ENCODE measurements around the gene KCNAB1.

KCNAB1 gene

GRCh38 chr3:156209631-156210335 lies 89.4 kb downstream of the KCNAB1 start:
- Histone ChIP-seq H2AK5ac (ENCODE audit: low read length, severe bottlenecking) (no peak overlapping the region), H4K8ac (ENCODE audit: low read length) (no peak overlapping the region), H2BK12ac (ENCODE audit: low read length in 2 of 2) (no peak overlapping the region), H3K9ac (ENCODE audit: low read length) (no peak overlapping the region), H2BK15ac (ENCODE audit: low read depth, poor library complexity, severe bottlenecking) (no peak overlapping the region), H3K4me2 (ENCODE audit: low read length, poor library complexity, severe bottlenecking) (no peak overlapping the region), H2BK5ac (ENCODE audit: low read depth, low read length, poor library complexity, severe bottlenecking) (no peak overlapping the region), H3K4me3 (ENCODE audit: insufficient read depth in 1 of 2, low read depth in 1 of 2, low read length in 2 of 2) (no peak overlapping the region), H4K91ac (ENCODE audit: low read length) (no peak overlapping the region), H3K9me3 (ENCODE audit: control insufficient read depth, low read length) (no peaks in the 10 kb centered on the region), H3K79me1 (replicated peaks; ENCODE audit: low read length, poor library complexity, severe bottlenecking) (no peaks in the 10 kb centered on the region), H3K4me1 (ENCODE audit: control insufficient read depth, insufficient read depth, low read depth, low read length) (no peaks in the 10 kb centered on the region), H2AFZ (ENCODE audit: low read depth, low read length) (no peak overlapping the region), H3K27me3 (ENCODE audit: control insufficient read depth in 1 of 2, insufficient read depth in 1 of 2, low read length in 2 of 2) (no peaks in the 10 kb centered on the region), H3K14ac (ENCODE audit: low read length in 2 of 2) (no peak overlapping the region), H3K4ac (ENCODE audit: low read depth in 1 of 2, low read length in 2 of 2) (no peak overlapping the region), H3K36me3 (ENCODE audit: control insufficient read depth in 1 of 2, insufficient read depth in 2 of 2, low read depth in 1 of 2, low read length in 2 of 2) (no peaks in the 10 kb centered on the region), H3K23ac (ENCODE audit: low read length in 2 of 2) (no peak overlapping the region), H2BK120ac (ENCODE audit: low read depth, low read length) (no peak overlapping the region), H3K18ac (ENCODE audit: low read depth in 1 of 2, low read length in 2 of 2) (no peak overlapping the region), H3K27ac (ENCODE audit: low read length, poor library complexity, severe bottlenecking) (no peak overlapping the region)
- DNase-seq = no peak
- WGBS = 82% methylated on average over 3 of the region's 4 CpGs

- Histone ChIP-seq H2BK15ac (ENCODE audit: low read depth, poor library complexity, severe bottlenecking) (no peak overlapping the region), H3K4me1 (ENCODE audit: control insufficient read depth, insufficient read depth, low read depth, low read length) (no peaks in the 10 kb centered on the region), H3K9me3 (ENCODE audit: control insufficient read depth, low read length) (no peaks in the 10 kb centered on the region), H3K27ac (ENCODE audit: low read length, poor library complexity, severe bottlenecking) (no peak overlapping the region), H3K4me3 (ENCODE audit: insufficient read depth in 1 of 2, low read depth in 1 of 2, low read length in 2 of 2) (no peak overlapping the region), H3K23ac (ENCODE audit: low read length in 2 of 2) (no peak overlapping the region), H2BK12ac (ENCODE audit: low read length in 2 of 2) (no peak overlapping the region), H2AFZ (ENCODE audit: low read depth, low read length) (no peak overlapping the region), H2BK5ac (ENCODE audit: low read depth, low read length, poor library complexity, severe bottlenecking) (no peak overlapping the region), H3K9ac (ENCODE audit: low read length) (no peak overlapping the region), H3K4me2 (ENCODE audit: low read length, poor library complexity, severe bottlenecking) (no peak overlapping the region), H3K14ac (ENCODE audit: low read length in 2 of 2) (no peak overlapping the region), H2AK5ac (ENCODE audit: low read length, severe bottlenecking) (no peak overlapping the region), H4K91ac (ENCODE audit: low read length) (no peak overlapping the region), H4K8ac (ENCODE audit: low read length) (no peak overlapping the region), H2BK120ac (ENCODE audit: low read depth, low read length) (no peak overlapping the region), H3K79me1 (replicated peaks; ENCODE audit: low read length, poor library complexity, severe bottlenecking) (no peaks in the 10 kb centered on the region), H3K36me3 (ENCODE audit: control insufficient read depth in 1 of 2, insufficient read depth in 2 of 2, low read depth in 1 of 2, low read length in 2 of 2) (no peaks in the 10 kb centered on the region), H3K4ac (ENCODE audit: low read depth in 1 of 2, low read length in 2 of 2) (no peak overlapping the region), H3K18ac (ENCODE audit: low read depth in 1 of 2, low read length in 2 of 2) (no peak overlapping the region), H3K27me3 (ENCODE audit: control insufficient read depth in 1 of 2, insufficient read depth in 1 of 2, low read length in 2 of 2) (no peaks in the 10 kb centered on the region)
- DNase-seq = no peak
- WGBS = 89% methylated on average over 1 of the region's 2 CpGs
Measured at GRCh38 chr3:156211583-156211982, 91.2 kb downstream of the KCNAB1 start.

- Histone ChIP-seq H2BK15ac (ENCODE audit: low read depth, poor library complexity, severe bottlenecking) (no peak overlapping the region), H3K14ac (ENCODE audit: low read length in 2 of 2) (no peak overlapping the region), H2AFZ (ENCODE audit: low read depth, low read length) (no peak overlapping the region), H2BK5ac (ENCODE audit: low read depth, low read length, poor library complexity, severe bottlenecking) (no peak overlapping the region), H3K4me2 (ENCODE audit: low read length, poor library complexity, severe bottlenecking) (no peak overlapping the region), H2AK5ac (ENCODE audit: low read length, severe bottlenecking) (no peak overlapping the region), H3K18ac (ENCODE audit: low read depth in 1 of 2, low read length in 2 of 2) (no peak overlapping the region), H3K9me3 (ENCODE audit: control insufficient read depth, low read length) (no peaks in the 10 kb centered on the region), H3K27ac (ENCODE audit: low read length, poor library complexity, severe bottlenecking) (no peak overlapping the region), H2BK120ac (ENCODE audit: low read depth, low read length) (no peak overlapping the region), H3K4me3 (ENCODE audit: insufficient read depth in 1 of 2, low read depth in 1 of 2, low read length in 2 of 2) (no peak overlapping the region), H3K36me3 (ENCODE audit: control insufficient read depth in 1 of 2, insufficient read depth in 2 of 2, low read depth in 1 of 2, low read length in 2 of 2) (no peaks in the 10 kb centered on the region), H4K8ac (ENCODE audit: low read length) (no peak overlapping the region), H3K9ac (ENCODE audit: low read length) (no peak overlapping the region), H2BK12ac (ENCODE audit: low read length in 2 of 2) (no peak overlapping the region), H3K79me1 (replicated peaks; ENCODE audit: low read length, poor library complexity, severe bottlenecking) (no peaks in the 10 kb centered on the region), H3K27me3 (ENCODE audit: control insufficient read depth in 1 of 2, insufficient read depth in 1 of 2, low read length in 2 of 2) (no peaks in the 10 kb centered on the region), H3K23ac (ENCODE audit: low read length in 2 of 2) (no peak overlapping the region), H3K4ac (ENCODE audit: low read depth in 1 of 2, low read length in 2 of 2) (no peak overlapping the region), H3K4me1 (ENCODE audit: control insufficient read depth, insufficient read depth, low read depth, low read length) (peaks cover 8% of the 10 kb centered on the region), H4K91ac (ENCODE audit: low read length) (no peak overlapping the region)
- DNase-seq = no peak
- 85% methylated on average over 4 of the region's 6 CpGs for WGBS
Measured at GRCh38 chr3:156214676-156215075, 94.3 kb downstream of the KCNAB1 start.

- H4K91ac ChIP-seq (ENCODE audit: low read length) = no peak overlapping the region
- 92% methylated on average over 3 of the region's 3 CpGs for WGBS
- no peak for DNase-seq
Measured at GRCh38 chr3:156215751-156216150, 95.4 kb downstream of the KCNAB1 start.

More at GRCh38 chr3:156215751-156216150, 95.4 kb downstream of the KCNAB1 start:
- Histone ChIP-seq H3K23ac (ENCODE audit: low read length in 2 of 2) (no peak overlapping the region), H3K4me1 (ENCODE audit: control insufficient read depth, insufficient read depth, low read depth, low read length) (peaks cover 8% of the 10 kb centered on the region), H3K14ac (ENCODE audit: low read length in 2 of 2) (no peak overlapping the region), H3K9me3 (ENCODE audit: control insufficient read depth, low read length) (no peaks in the 10 kb centered on the region), H3K9ac (ENCODE audit: low read length) (no peak overlapping the region), H2BK5ac (ENCODE audit: low read depth, low read length, poor library complexity, severe bottlenecking) (no peak overlapping the region), H2AFZ (ENCODE audit: low read depth, low read length) (no peak overlapping the region), H2BK15ac (ENCODE audit: low read depth, poor library complexity, severe bottlenecking) (no peak overlapping the region), H3K4me2 (ENCODE audit: low read length, poor library complexity, severe bottlenecking) (no peak overlapping the region), H3K27ac (ENCODE audit: low read length, poor library complexity, severe bottlenecking) (no peak overlapping the region), H3K36me3 (ENCODE audit: control insufficient read depth in 1 of 2, insufficient read depth in 2 of 2, low read depth in 1 of 2, low read length in 2 of 2) (no peaks in the 10 kb centered on the region), H3K4ac (ENCODE audit: low read depth in 1 of 2, low read length in 2 of 2) (no peak overlapping the region), H2BK120ac (ENCODE audit: low read depth, low read length) (no peak overlapping the region), H2AK5ac (ENCODE audit: low read length, severe bottlenecking) (no peak overlapping the region), H3K27me3 (ENCODE audit: control insufficient read depth in 1 of 2, insufficient read depth in 1 of 2, low read length in 2 of 2) (no peaks in the 10 kb centered on the region), H3K4me3 (ENCODE audit: insufficient read depth in 1 of 2, low read depth in 1 of 2, low read length in 2 of 2) (no peak overlapping the region), H2BK12ac (ENCODE audit: low read length in 2 of 2) (no peak overlapping the region), H3K18ac (ENCODE audit: low read depth in 1 of 2, low read length in 2 of 2) (no peak overlapping the region), H3K79me1 (replicated peaks; ENCODE audit: low read length, poor library complexity, severe bottlenecking) (no peaks in the 10 kb centered on the region), H4K8ac (ENCODE audit: low read length) (no peak overlapping the region)
